Upper lobe of left lung (tissue), 6 donors: ENCODE results near the gene MYH9. TPM values are rescaled to one million over a fixed set of nuclear protein-coding genes. Genes with fewer than 3 reads are reported as not detected.
"Not testable (repeated sequence)": the region's sequence is repeated elsewhere in the genome, so short reads cannot be mapped to it uniquely, and the experiment has no call there.

Experiments
- ATAC-seq, 2 donors: fragments of 200-7000 bp; cut with Tn5 transposase; one replicate each; pipeline ENCODE4 v1.9.1; 2022; ENCODE audit warnings: mild to moderate bottlenecking in 2 of 2, moderate library complexity in 2 of 2; ENCODE audit not compliant: low FRiP score in 2 of 2
- DNase-seq, 2 donors: peaks; one replicate each; pipeline ENCODE4 v3.0.0-alpha.2; 2019 to 2020
- H3K27ac ChIP-seq, 4 donors: fragments of 200-600 bp; sonication (generic); one replicate each; pipeline ENCODE4 v1.5.1; 2016 to 2019
- H3K27me3 ChIP-seq, 4 donors: fragments of 200-600 bp; sonication (generic); one replicate each; pipeline ENCODE4 v1.5.1; 2017 to 2019
- H3K36me3 ChIP-seq, 4 donors: fragments of 200-600 bp; sonication (generic); one replicate each; pipeline ENCODE4 v1.5.1; 2016 to 2019
- H3K4me1 ChIP-seq, 4 donors: fragments of 200-600 bp; sonication (generic); one replicate each; pipeline ENCODE4 v1.5.1; 2018 to 2019
- H3K4me3 ChIP-seq, 4 donors: fragments of 200-600 bp; sonication (generic); one replicate each; pipeline ENCODE4 v1.5.1; 2017 to 2019; ENCODE audit warnings: mild to moderate bottlenecking in 2 of 4, moderate library complexity in 1 of 4
- H3K9me3 ChIP-seq, 4 donors: fragments of 200-600 bp; sonication (generic); one replicate each; pipeline ENCODE4 v1.5.1; 2018 to 2019
- EP300 ChIP-seq, 4 donors: sonication (generic); formaldehyde crosslinking; IDR thresholded peaks; one replicate each; pipeline ENCODE4 v1.5.1; 2017; ENCODE audit warnings: antibody characterized with exemption in 4 of 4, control low read depth in 2 of 4
- POLR2A ChIP-seq, 4 donors: fragments of 450-650 bp; IDR thresholded peaks; one replicate each; pipeline ENCODE4 v1.5.1; 2016 to 2017; ENCODE audit warnings: antibody characterized with exemption in 4 of 4, mild to moderate bottlenecking in 2 of 4
- POLR2AphosphoS5 ChIP-seq, 2 donors: sonication (generic); formaldehyde crosslinking; IDR thresholded peaks; one replicate each; pipeline ENCODE4 v1.5.1; 2017; ENCODE audit warnings: antibody characterized with exemption in 2 of 2
- WGBS, 2 donors: methylation state at CpG; one replicate each; pipeline ENCODE4 v1.1.5; 2017 to 2018; 5-methylcytosine and 5-hydroxymethylcytosine counted together
- total RNA-seq, 6 donors: library from RNA; depleted of rRNA in 4 of 6; stranded (reverse); fragments of >200 nt in 4 of 6; gene quantifications; one replicate each; pipeline versions ENCODE4 v1.1.0 to v1.2.1, GENCODE V29; 2016 to 2021
- TF ChIP-seq, protein P1 (sequence below), 6 experiments: fragments of 450-650 bp in 4 of 6; fragments of 200-600 bp in 2 of 6; sonication (generic) in 2 of 6; IDR thresholded peaks; one replicate each; pipeline ENCODE4 v1.5.1; 2016 to 2019; ENCODE audit warnings: antibody characterized with exemption in 6 of 6
- donor health status: DM: no; HTN: no; CAD: no; lungs with moderate emphysema.
- donor health status: DM: no; HTN: yes; CAD: no; lungs with severe emphysema.

MYH9 gene
- total RNA-seq, 6 donors from 2014 or later, result 486 to 925 (median 599) TPM

DNA sequence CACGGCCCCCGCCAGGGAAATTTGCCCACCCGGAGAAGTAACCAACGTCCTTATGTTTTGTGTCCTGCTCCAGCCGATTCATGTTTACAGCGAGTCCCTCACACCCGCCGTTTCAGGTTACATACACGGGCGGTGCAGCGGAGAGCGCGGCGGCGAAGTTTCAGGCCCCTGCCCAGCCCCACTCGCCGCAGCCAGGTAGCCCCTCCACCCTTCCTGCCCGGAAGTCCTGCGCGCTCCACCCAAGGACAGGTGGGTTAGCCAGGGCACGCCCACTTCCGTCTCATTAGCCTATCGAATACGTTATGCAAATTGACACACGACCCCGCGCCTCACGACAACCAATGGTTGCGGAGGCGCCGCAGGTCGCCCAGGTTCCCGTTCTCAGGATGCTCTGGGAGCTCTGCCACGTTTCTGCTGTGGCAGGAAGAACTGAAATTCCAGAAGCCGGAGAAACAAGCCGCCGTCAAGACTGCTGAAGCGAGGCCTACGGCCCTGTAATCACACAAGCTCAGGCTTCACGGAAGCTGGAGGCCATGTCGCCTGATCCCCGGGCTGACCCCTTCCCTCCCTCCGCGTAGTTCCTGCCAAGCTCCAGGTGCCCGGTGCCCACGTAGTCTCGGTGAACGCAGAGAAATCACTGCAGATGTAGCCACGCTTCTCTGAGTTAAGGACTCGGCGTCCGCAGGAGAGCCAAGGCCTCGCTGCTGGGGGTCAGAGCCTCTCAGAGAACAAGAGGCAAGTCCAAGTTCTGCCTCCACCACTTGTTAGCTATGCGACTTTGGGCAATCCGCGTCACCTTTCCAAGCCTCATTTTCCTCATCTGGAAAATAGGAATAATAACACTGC is 22.4 kb upstream of the MYH9 start:
- TF ChIP-seq EP300 (IDR thresholded peaks at IDR 0.05) (peak in 1 of 4 donors; percentile 41), POLR2AphosphoS5 (IDR thresholded peaks at IDR 0.05) (peak; percentile 53 to 69), POLR2A (IDR thresholded peaks at IDR 0.05) (peak in 3 of 4 donors; percentile 40 to 80 (median 56))
- TF ChIP-seq, protein P1, sequence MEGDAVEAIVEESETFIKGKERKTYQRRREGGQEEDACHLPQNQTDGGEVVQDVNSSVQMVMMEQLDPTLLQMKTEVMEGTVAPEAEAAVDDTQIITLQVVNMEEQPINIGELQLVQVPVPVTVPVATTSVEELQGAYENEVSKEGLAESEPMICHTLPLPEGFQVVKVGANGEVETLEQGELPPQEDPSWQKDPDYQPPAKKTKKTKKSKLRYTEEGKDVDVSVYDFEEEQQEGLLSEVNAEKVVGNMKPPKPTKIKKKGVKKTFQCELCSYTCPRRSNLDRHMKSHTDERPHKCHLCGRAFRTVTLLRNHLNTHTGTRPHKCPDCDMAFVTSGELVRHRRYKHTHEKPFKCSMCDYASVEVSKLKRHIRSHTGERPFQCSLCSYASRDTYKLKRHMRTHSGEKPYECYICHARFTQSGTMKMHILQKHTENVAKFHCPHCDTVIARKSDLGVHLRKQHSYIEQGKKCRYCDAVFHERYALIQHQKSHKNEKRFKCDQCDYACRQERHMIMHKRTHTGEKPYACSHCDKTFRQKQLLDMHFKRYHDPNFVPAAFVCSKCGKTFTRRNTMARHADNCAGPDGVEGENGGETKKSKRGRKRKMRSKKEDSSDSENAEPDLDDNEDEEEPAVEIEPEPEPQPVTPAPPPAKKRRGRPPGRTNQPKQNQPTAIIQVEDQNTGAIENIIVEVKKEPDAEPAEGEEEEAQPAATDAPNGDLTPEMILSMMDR (IDR thresholded peaks at IDR 0.05), result peak in 4 of 6 experiments; percentile 23 to 59 (median 38)
- Histone ChIP-seq H3K27ac (peak overlapping the region; percentile 74 to 82 (median 82)), H3K9me3 (no peaks in the 10 kb centered on the region), H3K4me3 (peak overlapping the region in 3 of 4 donors; percentile 25 to 41 (median 39)), H3K4me1 (peaks cover 9 to 35% (median 22%) of the 10 kb centered on the region in 4 donors), H3K27me3 (no peaks in the 10 kb centered on the region), H3K36me3 (no peaks in the 10 kb centered on the region)
- DNase-seq (peak; percentile 89 to 97), ATAC-seq (peak; percentile 82 to 94)
- 34 to 53% methylated on average over 38 to 56 of the region's 56 CpGs for WGBS, 2 donors

DNA sequence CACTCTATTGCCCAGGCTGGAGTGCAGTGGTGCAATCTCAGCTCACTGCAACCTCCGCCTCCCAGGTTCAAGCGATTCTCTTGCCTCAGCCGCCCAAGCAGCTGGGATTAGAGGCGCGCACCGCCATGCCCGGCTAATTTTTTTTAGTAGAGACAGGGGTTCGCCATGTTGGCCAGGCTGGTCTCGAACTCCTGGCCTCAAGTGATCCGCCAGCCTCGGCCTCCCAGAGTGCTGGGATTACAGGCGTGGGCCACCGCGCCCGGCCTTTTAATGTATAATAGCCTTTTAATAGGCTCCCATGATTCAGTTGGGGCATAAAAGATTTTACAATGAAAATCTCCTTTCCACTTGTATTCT is 21.8 kb upstream of the MYH9 start:
- not testable (repeated sequence) for H3K36me3 ChIP-seq, ATAC-seq, H3K9me3 ChIP-seq, H3K27me3 ChIP-seq
- WGBS, 2 donors, result 66 to 83% methylated on average over 15 of the region's 15 CpGs
- H3K4me1 ChIP-seq, result peaks cover 10 to 41% (median 26%) of the 10 kb centered on the region in 4 donors
- H3K27ac ChIP-seq, result peak overlapping the region; percentile 74 to 82 (median 82)
- peak in 1 of 2 donors; percentile 66 for DNase-seq
- peak overlapping the region in 3 of 4 donors; percentile 25 to 41 (median 39) for H3K4me3 ChIP-seq

DNA sequence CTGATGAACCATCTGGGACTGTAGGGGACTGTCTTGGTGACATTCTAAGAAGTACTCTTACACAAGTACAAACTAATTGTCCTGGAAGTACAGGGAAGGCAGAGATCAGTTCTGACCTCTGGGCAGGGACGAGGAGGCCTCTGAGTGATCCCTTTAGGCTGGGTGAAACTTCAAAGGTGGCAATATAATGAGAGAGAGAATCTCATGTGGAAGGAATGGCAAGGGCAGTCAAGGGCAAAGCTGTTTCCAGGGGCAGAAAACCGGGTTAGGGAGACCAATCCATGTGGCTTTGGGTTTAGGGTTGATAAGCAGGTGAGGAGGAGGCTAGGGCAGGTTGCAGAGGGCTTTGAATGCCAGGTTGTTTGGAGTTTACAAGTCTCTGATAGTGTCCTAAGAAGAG is 21.3 kb upstream of the MYH9 start:
- H3K27ac ChIP-seq, result peak overlapping the region in 2 of 4 donors; percentile 82
- DNase-seq (no peak), ATAC-seq (no peak)
- no peaks in the 10 kb centered on the region for H3K36me3 ChIP-seq
- TF ChIP-seq, protein P1 (IDR thresholded peaks at IDR 0.05), result no peak
- no peak for TF ChIP-seq EP300 (IDR thresholded peaks at IDR 0.05)
- TF ChIP-seq POLR2AphosphoS5 (IDR thresholded peaks at IDR 0.05), result no peak
- no peak for TF ChIP-seq POLR2A (IDR thresholded peaks at IDR 0.05)
- 71 to 75% methylated on average over 2 of the region's 2 CpGs for WGBS, 2 donors
- no peaks in the 10 kb centered on the region for H3K9me3 ChIP-seq
- peaks cover 10 to 44% (median 27%) of the 10 kb centered on the region in 4 donors for H3K4me1 ChIP-seq
- H3K4me3 ChIP-seq, result no peak overlapping the region
- no peaks in the 10 kb centered on the region for H3K27me3 ChIP-seq

DNA sequence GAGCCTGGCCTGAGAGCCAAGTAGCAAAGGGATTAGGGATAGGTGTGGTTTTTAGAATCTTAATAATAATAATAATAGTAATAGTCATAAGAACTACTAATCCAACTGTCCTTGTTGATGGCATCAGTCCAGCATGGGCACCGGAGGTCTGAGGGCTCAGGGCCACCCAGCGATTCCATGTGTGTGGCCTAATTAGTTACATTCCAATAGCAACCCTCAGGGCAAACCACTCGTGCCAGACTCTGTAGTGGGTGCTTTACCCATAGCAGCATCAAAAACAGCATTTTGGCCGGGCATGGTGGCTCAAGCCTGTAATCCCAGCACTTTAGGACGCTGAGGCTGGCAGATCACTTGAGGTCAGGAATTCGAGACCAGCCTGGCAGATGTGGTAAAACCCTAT is 19.0 kb upstream of the MYH9 start:
- TF ChIP-seq POLR2A (IDR thresholded peaks at IDR 0.05), result no peak
- TF ChIP-seq, protein P1 (IDR thresholded peaks at IDR 0.05), result no peak
- H3K4me1 ChIP-seq, result peaks cover 10 to 44% (median 27%) of the 10 kb centered on the region in 4 donors
- peak overlapping the region; percentile 69 to 84 (median 78) for H3K27ac ChIP-seq
- no peaks in the 10 kb centered on the region for H3K9me3 ChIP-seq
- H3K36me3 ChIP-seq, result no peaks in the 10 kb centered on the region
- ATAC-seq (no peak), DNase-seq (no peak)
- H3K27me3 ChIP-seq, result no peaks in the 10 kb centered on the region
- WGBS, 2 donors, result 61 to 64% methylated on average over 6 of the region's 6 CpGs
- no peak overlapping the region for H3K4me3 ChIP-seq

DNA sequence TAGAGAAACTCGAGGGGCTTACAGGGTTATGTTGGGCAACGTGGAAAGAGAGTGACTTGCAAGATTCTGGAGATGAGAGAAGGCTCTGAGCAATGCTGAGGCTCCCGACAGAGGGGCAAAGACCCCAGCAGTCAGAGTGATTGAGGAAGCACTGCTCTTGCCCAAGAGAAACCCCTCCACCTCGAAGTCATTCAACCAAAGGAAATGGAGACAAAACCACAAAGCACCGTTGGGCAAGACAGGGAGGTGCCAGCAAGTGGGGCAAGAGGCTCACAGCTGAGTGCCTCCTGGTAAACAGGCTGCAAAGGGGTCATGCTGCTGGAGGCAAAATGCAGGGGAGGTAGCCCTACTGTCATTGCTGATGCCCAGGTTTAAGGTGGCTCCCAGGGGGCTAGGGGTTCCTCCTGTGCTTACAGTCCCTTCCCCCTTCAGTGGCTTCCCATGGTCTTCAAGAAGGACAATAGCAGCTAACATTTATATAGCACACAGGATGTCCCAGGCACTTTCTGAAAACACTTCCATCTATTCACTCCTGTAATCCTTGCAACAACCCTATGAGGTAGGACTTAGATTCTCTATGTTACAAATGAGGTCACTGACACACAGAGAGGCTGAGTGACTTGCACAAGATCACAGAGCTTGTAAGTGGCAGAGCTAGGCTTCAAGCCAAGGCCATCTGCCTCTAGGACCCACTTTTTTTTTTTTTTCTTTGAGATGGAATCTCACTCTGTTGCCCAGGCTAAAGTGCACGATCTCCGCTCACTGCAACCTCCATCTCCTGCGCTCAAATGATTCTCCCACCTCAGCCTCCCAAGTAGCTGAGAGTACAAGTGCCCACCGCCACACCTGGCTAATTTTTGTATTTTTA is 18.1 kb upstream of the MYH9 start:
- Histone ChIP-seq H3K36me3 (no peaks in the 10 kb centered on the region), H3K9me3 (no peaks in the 10 kb centered on the region), H3K4me3 (no peak overlapping the region), H3K27ac (peak overlapping the region; percentile 69 to 84 (median 78)), H3K27me3 (no peaks in the 10 kb centered on the region), H3K4me1 (peaks cover 10 to 44% (median 28%) of the 10 kb centered on the region in 4 donors)
- 45 to 55% methylated on average over 8 to 9 of the region's 9 CpGs for WGBS, 2 donors
- TF ChIP-seq, protein P1 (IDR thresholded peaks at IDR 0.05), result peak in 1 of 6 experiments; percentile 28
- TF ChIP-seq POLR2AphosphoS5 (IDR thresholded peaks at IDR 0.05), result peak; percentile 54 to 72
- peak in 1 of 4 donors; percentile 38 for TF ChIP-seq EP300 (IDR thresholded peaks at IDR 0.05)
- no peak for TF ChIP-seq POLR2A (IDR thresholded peaks at IDR 0.05)
- peak in 1 of 2 donors; percentile 92 for DNase-seq
- ATAC-seq, result peak; percentile 68 to 70
